ENCODE data around the gene KCNMA1. TPM values are rescaled to one million over a fixed set of nuclear protein-coding genes. Genes with fewer than 3 reads are reported as not detected.

The KCNMA1 gene
- total and polyA plus RNA-seq, 10 of the 15 experiments (the other 5 are each of a cell fraction or from before 2014, with no cell fraction given), result 8.5 to 77.0 (median 21.3) TPM

DNA sequence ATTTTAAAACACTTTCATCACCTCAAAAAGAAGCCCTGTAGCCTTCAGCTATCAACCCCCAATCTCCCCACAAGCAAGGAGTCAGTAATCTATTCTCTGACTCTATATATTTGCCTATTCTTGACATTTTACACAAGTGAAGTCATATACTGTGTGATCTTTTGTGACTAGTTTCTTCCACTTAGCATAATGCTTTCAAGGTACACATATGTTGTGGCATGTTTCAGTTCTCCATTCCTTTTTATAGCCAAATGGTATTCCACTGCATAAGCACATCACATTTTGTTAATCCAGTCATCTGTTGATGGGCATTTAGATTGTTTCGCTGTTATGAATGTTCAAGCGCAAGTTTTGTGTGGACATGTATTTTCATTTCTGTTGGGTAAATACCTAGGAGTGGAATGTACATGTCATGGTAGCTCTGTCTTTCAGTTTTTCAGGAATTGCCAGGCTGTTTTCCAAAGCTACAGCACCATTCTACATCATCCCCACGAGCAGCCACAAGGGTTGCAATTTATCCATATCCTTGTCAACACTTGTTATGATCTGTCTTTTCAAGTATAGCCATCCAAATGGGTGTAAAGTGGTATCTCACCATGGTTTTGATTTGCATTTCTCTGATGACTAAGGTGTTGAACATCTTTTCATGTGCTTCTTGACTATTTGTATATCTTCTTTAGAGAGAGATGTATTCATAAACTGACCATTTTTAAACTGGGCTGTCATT lies 405.6 kb downstream of the KCNMA1 start (continued):
- no peak; the same call in 1 of the 2 replicates for TF ChIP-seq BCL11A (IDR thresholded peaks at IDR 0.05; ENCODE audit: low read depth, low read length)
- no peak for TF ChIP-seq TCF7 (IDR thresholded peaks at IDR 0.05; ENCODE audit: borderline replicate concordance)
- no peak for TF ChIP-seq FOXK2 (IDR thresholded peaks at IDR 0.05)
- TF ChIP-seq POLR2AphosphoS5 (IDR thresholded peaks at IDR 0.05; ENCODE audit: low read length), result no peak
- no peak for TF ChIP-seq JUND (IDR thresholded peaks at IDR 0.05; ENCODE audit: low read depth, low read length)
- TF ChIP-seq CBX3 (IDR thresholded peaks at IDR 0.05; ENCODE audit: borderline replicate concordance, low read depth), result no peak
- no peak for TF ChIP-seq RELB (IDR thresholded peaks at IDR 0.05; ENCODE audit: low read depth)
- TF ChIP-seq ZNF217 (IDR thresholded peaks at IDR 0.05), result 0 out of 2 replicates have a peak, but pooled peaks have one; percentile 57
- TF ChIP-seq NBN (IDR thresholded peaks at IDR 0.05), result no peak
- no peak for TF ChIP-seq SREBF1 (IDR thresholded peaks at IDR 0.05; ENCODE audit: low read length)
- TF ChIP-seq EP300 (IDR thresholded peaks at IDR 0.05; ENCODE audit: borderline replicate concordance in 1 of 2, control insufficient read depth in 1 of 2, low read depth in 2 of 2, low read length in 2 of 2), result peak in 1 of 2 experiments; percentile 50; a peak in 1 of 4 replicates
- no peak for TF ChIP-seq IRF5 (IDR thresholded peaks at IDR 0.05; ENCODE audit: borderline replicate concordance)
- TF ChIP-seq, protein P1, sequence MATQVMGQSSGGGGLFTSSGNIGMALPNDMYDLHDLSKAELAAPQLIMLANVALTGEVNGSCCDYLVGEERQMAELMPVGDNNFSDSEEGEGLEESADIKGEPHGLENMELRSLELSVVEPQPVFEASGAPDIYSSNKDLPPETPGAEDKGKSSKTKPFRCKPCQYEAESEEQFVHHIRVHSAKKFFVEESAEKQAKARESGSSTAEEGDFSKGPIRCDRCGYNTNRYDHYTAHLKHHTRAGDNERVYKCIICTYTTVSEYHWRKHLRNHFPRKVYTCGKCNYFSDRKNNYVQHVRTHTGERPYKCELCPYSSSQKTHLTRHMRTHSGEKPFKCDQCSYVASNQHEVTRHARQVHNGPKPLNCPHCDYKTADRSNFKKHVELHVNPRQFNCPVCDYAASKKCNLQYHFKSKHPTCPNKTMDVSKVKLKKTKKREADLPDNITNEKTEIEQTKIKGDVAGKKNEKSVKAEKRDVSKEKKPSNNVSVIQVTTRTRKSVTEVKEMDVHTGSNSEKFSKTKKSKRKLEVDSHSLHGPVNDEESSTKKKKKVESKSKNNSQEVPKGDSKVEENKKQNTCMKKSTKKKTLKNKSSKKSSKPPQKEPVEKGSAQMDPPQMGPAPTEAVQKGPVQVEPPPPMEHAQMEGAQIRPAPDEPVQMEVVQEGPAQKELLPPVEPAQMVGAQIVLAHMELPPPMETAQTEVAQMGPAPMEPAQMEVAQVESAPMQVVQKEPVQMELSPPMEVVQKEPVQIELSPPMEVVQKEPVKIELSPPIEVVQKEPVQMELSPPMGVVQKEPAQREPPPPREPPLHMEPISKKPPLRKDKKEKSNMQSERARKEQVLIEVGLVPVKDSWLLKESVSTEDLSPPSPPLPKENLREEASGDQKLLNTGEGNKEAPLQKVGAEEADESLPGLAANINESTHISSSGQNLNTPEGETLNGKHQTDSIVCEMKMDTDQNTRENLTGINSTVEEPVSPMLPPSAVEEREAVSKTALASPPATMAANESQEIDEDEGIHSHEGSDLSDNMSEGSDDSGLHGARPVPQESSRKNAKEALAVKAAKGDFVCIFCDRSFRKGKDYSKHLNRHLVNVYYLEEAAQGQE (IDR thresholded peaks at IDR 0.05; ENCODE audit: low read depth, low read length), result no peak
- no peak for TF ChIP-seq LARP7 (IDR thresholded peaks at IDR 0.05)
- TF ChIP-seq WRNIP1 (IDR thresholded peaks at IDR 0.05; ENCODE audit: borderline replicate concordance, low read depth, low read length), result no peak
- no peak for TF ChIP-seq YY1 (IDR thresholded peaks at IDR 0.05; ENCODE audit: low read depth, low read length)
- TF ChIP-seq IKZF2 (IDR thresholded peaks at IDR 0.05), result peak in 1 of 2 experiments; percentile 32; a peak in 2 of 4 replicates
- TF ChIP-seq ATF7 (IDR thresholded peaks at IDR 0.05; ENCODE audit: low read depth), result peak; percentile 76
- TF ChIP-seq BMI1 (IDR thresholded peaks at IDR 0.05; ENCODE audit: borderline replicate concordance), result 0 out of 2 replicates have a peak, but pooled peaks have one; percentile 25
- TF ChIP-seq SPI1 (IDR thresholded peaks at IDR 0.05; ENCODE audit: borderline replicate concordance, insufficient read depth, low read depth, low read length), result peak; percentile 77
- no peak for TF ChIP-seq RELA (IDR thresholded peaks at IDR 0.05; ENCODE audit: borderline replicate concordance, partially characterized antibody)
